SKM-1 (cell line): ENCODE results near the gene TNNI2.
A peak's percentile ranks its signal among the peaks of the same experiment; 100 is the strongest.

ENCODE experiments used
- DNase-seq: peaks from one replicate; lab custom pipeline; 2025; ENCODE audit not compliant: unreplicated experiment; lab: John Stamatoyannopoulos, UW

Gene TNNI2

GRCh38 chr11:1844221-1845094, 5.7 kb downstream of the TNNI2 start:
- no peak for DNase-seq

DNA sequence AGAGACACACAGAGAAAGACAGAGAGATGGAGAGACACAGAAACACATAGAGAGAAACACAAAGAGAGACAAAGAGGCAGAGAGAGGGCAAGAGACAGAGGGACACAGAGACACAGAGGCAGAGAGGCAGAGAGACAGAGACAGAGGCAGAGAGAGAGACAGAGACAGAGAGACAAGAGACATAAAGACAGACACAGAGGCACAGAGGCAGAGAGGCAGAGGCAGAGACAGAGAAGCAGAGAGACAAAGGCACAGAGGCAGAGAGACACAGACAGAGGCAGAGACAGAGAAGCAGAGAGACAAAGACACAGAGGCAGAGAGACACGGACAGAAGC, 6.3 kb downstream of the TNNI2 start:
- no peak for DNase-seq

DNA sequence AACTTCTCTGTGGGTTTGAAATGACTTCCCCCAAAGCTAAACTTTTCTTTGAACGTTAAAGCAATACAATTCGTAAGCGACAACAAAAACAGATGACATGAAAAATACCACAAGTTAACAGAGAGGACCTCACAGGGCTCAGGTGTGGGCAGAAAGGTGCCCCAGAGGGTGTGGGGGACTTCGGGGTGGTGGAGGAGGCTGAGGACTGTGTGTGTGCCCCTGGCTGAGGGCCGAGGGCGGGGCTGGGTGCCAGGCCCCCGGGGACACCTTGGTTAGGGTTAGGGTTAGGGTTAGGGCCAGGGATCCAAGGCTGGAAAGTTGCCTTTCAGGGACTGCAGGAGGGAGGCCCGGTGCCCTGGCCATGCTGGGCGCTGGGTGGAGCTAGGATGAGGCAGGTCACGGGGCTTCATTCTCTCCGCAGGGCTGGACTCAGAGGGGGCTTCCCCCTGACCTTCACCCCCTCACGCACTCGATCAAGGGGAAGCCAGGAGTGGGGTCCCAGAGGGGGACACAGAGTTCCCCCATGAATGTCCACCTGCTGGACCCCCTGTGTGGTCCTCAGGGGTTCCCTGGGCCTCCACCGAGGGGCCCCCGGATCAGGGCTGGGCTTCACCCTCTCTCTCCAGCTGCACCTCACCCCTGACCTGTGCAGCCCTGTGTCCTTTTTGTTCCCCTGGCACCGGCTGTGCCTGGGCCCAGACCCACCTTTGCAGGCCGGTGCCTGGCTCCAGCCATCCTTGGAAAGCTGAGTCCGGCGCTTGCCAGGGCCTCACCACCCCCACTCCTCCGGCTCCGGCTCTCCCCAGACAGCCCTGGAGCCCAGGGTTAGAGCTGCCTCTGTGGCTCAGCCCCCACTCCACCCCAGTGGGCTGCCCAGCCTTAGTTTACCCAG, 7.0 kb downstream of the TNNI2 start:
- no peak for DNase-seq

DNA sequence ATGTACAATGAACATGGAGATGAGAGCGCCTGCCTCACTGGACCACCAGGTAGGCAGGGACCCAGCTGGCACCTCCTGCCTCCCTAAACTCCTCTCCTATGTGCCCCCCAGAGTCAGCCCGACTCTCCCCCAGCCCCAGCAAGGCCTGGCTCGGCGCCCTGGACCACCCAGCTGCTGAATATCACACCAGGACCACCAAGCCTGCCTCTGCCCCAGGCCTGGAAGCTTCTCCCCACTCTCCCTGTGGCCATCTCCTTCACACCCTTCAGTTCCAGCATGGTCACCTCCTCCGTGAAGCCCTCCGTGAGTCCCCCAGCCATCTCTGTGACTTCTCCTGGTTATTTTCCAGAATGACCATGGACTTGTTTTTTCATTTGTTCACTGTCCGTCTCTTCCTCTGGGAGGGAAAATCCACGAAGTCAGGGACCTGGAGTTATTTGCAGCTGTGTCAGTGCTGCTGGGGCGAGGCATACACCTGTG, 7.7 kb downstream of the TNNI2 start:
- DNase-seq: no peak

GRCh38 chr11:1847006-1847735, 8.4 kb downstream of the TNNI2 start:
- no peak for DNase-seq

DNA sequence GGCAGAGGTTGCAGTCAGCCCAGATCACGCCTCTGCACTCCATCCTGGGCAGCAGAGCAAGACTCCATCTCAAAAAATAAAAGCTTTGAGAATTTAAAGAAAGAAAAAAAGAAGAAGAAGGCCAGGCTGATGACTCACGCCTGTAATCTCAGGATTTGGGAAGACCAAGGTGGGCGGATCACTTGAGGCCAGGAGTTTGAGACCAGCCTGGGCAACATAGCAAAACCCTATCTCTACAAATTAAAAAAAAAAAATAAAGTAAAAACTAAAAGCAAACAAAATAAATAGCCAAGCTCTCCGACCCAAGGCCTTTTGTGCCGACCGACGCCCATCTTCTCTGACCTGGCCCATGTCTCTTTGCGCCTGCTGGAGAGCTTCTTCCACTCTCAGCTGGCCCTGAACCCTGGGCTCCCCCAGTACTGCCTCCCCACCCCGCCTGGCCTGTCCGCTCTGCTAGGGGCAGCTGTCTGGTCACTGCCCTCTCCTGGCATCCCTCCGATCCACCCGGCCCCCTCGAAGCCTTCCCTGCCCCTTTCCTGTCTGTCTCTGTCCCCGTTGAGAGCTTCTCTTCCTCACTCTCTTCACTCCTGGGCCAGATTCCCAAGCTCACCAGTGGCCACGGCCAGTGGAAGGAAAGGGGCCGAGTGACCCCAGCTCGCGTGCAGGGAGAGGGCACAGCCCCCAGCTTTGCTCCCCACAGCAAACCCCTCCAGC, 9.3 kb downstream of the TNNI2 start:
- DNase-seq: no peak

DNA sequence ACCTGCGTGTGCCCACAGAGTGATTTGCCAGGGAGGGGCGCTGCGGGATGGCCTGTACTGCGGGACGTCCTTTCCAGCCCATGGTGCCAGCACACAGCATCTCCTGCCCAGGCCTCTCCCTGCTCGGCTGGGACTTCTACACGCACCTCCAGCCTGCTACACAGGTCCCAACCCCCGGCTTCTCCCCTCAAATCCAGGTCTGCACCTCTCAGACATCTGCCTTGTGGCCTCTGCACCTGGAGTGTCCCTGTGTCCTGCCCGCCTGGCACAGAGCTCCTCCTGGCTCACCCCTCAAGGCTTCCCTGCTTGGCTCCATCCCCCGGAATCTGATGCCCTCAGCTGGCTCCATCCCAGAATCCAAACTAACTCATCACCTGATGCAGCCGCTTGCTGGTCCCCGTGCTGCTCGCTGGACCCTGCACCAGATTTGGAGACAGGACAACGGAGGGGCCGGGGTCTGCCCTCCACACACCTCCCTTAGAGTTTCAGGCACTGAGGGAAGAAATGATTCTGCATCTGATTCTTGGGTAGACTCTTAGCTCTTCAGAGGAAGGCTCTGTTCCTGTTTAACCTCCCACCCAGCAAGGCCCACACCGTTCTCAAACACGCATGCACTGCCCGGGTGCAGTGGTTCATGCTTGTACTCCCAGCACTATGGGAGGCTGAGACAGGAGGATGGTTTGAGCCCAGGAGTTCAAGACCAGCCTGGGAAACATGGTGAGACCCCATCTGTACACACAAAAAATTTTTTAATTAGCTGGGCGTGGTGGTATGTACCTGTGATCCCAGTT, 10.1 kb downstream of the TNNI2 start:
- DNase-seq: no peak

DNA sequence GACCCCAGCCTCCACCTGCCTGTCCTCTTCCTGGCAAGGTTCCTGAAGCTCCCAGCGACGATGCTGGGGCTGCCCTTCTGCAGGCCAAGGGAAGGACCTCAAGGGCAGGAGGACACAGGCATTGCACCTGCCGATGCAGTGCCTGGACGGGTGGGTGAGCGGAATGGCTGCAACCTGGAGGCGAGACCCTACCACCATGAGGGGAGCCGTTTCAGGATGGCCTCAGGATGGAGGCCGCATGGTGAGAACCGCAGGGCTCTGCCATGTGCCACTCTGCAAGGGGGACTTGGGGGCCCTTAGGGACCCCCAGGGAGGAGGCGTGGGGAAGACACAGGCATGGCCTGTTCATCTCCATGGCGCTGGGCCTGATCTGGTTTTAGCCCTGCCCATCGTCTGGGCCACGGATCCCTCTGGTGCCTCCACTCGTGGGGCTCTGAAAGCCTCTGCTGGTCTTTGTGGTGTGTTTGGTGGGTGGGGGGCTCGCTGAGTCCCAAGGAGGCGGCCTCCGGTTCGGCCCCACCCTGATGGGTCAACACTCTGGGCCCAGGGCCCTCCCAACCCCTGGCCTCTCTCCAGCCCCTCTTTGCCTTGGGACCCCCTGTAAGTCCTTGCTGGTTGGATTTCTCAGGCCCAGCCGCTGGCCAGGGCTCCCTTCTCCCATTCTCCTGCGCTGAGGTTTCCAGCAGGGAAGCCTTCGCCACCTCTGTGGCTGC, 12.8 kb downstream of the TNNI2 start:
- no peak for DNase-seq

- DNase-seq: no peak
These were observed 13.6 kb downstream of the TNNI2 start for GRCh38 chr11:1852271-1852876.

DNA sequence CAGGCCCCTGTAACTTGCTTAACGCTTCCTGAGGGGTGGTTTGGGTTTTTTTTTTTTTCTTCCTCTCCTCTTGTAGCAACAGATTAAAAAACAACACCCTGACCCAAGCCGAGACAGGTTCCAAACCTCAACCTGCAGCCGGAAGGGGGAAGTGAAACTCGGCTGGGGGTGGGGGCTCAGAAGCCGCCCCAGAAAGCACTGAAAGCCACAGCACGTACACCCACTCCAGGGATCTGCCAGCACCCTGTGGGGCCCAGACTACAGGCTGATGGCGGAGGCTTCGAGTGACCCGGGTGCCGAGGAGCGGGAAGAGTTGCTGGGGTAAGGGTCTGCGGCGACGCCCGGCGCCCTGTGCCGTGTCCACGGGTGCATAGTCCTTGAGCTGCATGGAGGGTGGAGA, 14.1 kb downstream of the TNNI2 start, which contains the start of gene LSP1:
Gene LSP1 (plus strand): TSS at position 208 of the 400 bp plus-strand sequence. CDS start 61 bp downstream, at position 269.
- DNase-seq: peak; percentile 81

- no peak for DNase-seq
These were observed 14.8 kb downstream of the TNNI2 start for GRCh38 chr11:1853376-1854131.

DNA sequence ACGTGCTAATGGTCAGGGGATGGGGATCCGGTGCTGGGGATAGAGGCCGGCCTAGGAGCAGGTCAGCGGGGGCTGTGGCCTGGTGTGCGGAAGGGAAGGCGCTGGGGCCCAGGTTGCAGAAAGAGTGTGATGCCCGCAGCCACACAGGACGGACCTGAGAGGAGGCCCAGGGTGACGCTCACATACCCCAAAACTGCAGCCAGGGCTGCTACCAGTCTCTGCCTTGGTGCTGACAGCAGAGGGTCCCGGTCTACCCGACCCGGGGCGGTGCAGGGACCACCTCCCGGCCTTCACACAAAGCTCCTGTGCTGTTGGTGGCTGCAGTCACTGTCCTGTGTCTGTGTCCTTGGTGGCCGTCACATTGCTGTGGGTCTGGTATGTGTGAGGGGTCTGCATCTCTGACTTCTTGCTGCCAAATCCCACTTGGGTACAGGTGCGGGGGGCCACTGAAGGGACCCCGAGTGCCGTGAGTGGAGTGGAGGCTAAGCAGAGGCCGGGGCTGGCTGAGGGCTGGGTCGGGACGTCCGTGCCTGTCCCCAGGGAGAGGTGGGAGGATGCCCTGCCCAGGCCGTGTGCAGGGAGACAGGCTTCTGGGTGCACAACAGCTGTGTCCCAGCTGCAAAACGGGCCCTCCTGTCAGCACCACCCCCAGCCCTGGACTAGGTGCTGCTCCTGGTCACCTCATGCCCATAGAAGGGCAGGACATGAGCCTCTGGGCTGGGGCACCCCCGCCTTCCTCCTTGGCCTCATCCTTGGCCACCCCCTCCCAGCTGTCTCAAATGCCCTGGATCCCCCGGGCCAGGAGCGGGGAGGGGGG, 15.6 kb downstream of the TNNI2 start:
- no peak for DNase-seq

DNA sequence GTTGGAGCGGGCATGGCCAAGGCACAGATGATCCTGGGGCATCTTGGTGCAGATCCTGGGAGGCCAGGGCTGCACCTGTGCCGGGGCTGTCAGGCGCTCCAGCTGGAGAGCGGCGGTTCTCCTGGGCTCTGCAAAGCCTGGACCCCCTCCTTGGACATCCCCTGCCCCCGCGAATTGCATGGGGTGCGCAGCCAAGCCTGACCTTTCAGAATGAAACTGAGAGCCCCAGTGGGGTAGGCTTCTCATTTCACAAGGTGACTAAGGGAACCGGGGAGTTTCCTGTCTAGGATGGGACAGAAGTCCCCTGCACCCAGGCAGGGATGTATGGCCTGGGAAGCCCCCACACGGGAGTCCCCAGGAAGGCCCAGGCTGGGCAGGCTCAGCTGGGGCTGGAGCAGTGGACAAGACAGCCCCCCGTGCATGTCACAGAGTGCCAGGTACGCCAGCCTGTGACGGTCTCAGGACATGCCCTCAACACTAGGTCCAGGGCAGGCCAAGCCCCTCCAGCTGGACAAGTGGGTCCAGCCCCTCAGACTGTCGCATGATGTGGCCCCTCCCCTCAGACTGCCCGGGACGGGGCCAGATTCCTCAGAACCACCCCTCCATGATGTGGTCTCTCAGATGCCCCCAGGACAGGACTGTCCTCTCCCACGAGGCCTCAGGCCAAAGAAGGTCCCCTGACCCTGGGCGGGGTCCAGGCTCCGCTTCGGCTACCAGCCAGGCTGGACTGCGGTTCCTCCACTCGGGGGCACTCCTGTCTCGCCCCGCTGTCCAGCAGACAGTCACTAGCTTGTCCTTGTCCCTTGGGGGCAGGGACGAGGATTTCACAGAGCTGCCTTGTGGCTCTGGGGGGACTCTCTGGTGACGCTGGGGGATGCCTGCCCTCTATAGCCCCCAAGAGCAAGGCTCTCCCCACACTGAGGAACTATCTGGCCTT, 16.4 kb downstream of the TNNI2 start:
- no peak for DNase-seq

- DNase-seq: no peak
These were observed 17.1 kb downstream of the TNNI2 start for GRCh38 chr11:1855886-1856265.

GRCh38 chr11:1856306-1857005, 17.7 kb downstream of the TNNI2 start:
- no peak for DNase-seq
